ENCODE results near the gene VCL.

Gene VCL

GRCh38 chr10:73974309-73974946, 23.5 kb upstream of the VCL start:
- H3K4me3 ChIP-seq (ENCODE audit: low read depth, low read length): no peak overlapping the region
- H3K9ac ChIP-seq (ENCODE audit: low read length): no peak overlapping the region
- no peaks in the 10 kb centered on the region for H3K27me3 ChIP-seq (ENCODE audit: control insufficient read depth, insufficient read depth, low read length)
- H3K27ac ChIP-seq (ENCODE audit: low read depth, low read length): no peak overlapping the region
- H3K36me3 ChIP-seq (ENCODE audit: control insufficient read depth, insufficient read depth, low read length): no peaks in the 10 kb centered on the region
- peaks cover 9% of the 10 kb centered on the region for H3K4me1 ChIP-seq (ENCODE audit: control insufficient read depth, insufficient read depth, low read length)
- peaks cover 15% of the 10 kb centered on the region for H3K9me3 ChIP-seq (ENCODE audit: control insufficient read depth, insufficient read depth, low read depth, low read length)

DNA sequence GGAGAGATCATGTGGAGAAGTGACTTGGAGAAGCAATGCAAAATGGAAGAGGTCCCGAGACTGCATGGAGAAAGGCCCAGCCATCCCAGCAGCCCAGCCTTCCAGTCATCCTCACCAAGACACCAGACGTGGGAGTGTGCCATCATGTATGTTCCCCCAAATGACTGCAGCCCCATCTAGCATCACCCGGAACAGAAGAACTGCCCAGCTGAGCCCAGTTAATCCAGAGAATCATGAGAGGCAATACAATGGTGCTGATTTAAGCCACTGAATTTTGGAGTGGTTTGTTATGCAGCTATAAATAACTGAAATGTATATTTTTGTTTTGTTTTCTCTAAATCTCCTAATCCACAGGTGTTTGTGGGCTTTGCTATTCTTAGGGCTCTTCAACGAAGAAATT, 22.5 kb upstream of the VCL start:
- Histone ChIP-seq H3K4me3 (ENCODE audit: low read depth, low read length) (no peak overlapping the region), H3K36me3 (ENCODE audit: control insufficient read depth, insufficient read depth, low read length) (no peaks in the 10 kb centered on the region), H3K27me3 (ENCODE audit: control insufficient read depth, insufficient read depth, low read length) (no peaks in the 10 kb centered on the region), H3K9me3 (ENCODE audit: control insufficient read depth, insufficient read depth, low read depth, low read length) (peaks cover 15% of the 10 kb centered on the region), H3K27ac (ENCODE audit: low read depth, low read length) (no peak overlapping the region), H3K9ac (ENCODE audit: low read length) (no peak overlapping the region), H3K4me1 (ENCODE audit: control insufficient read depth, insufficient read depth, low read length) (peaks cover 12% of the 10 kb centered on the region)

DNA sequence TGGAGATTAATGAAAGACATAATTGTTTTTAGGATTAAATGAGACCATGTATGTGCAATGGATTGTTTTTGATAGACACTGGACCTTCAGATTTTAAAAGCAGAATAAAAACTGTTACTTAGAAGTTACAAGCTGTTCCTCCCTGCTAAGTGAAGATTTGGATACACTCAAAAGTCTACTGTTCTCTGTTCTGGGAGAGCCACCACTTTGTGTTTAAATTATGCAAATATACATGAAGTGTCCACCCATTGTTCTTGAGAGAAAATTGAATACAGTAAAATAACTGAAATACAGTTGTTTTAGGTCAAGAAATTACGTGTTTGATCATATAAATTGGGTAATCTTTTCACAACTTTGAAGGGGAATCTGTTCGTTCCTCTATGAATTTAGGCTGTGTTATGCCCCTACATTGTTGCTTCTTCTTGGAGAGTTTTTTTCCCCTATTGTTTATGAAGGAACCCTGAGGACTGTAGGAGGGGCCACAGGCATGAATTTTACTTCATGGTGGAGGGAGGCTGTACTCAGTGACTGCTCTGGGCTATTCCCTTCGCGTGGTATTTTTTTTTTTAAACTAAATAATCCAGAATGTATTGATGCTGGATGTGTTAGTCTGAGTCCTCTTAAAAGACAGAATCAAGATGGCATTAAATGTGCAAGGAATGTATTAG, 18.6 kb upstream of the VCL start:
- Histone ChIP-seq H3K4me3 (ENCODE audit: low read depth, low read length) (no peak overlapping the region), H3K36me3 (ENCODE audit: control insufficient read depth, insufficient read depth, low read length) (no peaks in the 10 kb centered on the region), H3K9ac (ENCODE audit: low read length) (no peak overlapping the region)

GRCh38 chr10:73979809-73980433, 18.0 kb upstream of the VCL start:
- no peak overlapping the region for H3K9ac ChIP-seq (ENCODE audit: low read length)
- H3K27ac ChIP-seq (ENCODE audit: low read depth, low read length): no peak overlapping the region
- H3K9me3 ChIP-seq (ENCODE audit: control insufficient read depth, insufficient read depth, low read depth, low read length): peaks cover 9% of the 10 kb centered on the region
- no peaks in the 10 kb centered on the region for H3K27me3 ChIP-seq (ENCODE audit: control insufficient read depth, insufficient read depth, low read length)
- peaks cover 18% of the 10 kb centered on the region for H3K4me1 ChIP-seq (ENCODE audit: control insufficient read depth, insufficient read depth, low read length)
- no peak overlapping the region for H3K4me3 ChIP-seq (ENCODE audit: low read depth, low read length)
- H3K36me3 ChIP-seq (ENCODE audit: control insufficient read depth, insufficient read depth, low read length): no peaks in the 10 kb centered on the region

More for the DNA sequence above, 18.6 kb upstream of the VCL start:
- H3K4me1 ChIP-seq (ENCODE audit: control insufficient read depth, insufficient read depth, low read length): peaks cover 18% of the 10 kb centered on the region
- no peak overlapping the region for H3K27ac ChIP-seq (ENCODE audit: low read depth, low read length)
- peaks cover 15% of the 10 kb centered on the region for H3K9me3 ChIP-seq (ENCODE audit: control insufficient read depth, insufficient read depth, low read depth, low read length)
- H3K27me3 ChIP-seq (ENCODE audit: control insufficient read depth, insufficient read depth, low read length): no peaks in the 10 kb centered on the region

GRCh38 chr10:73981812-73982211, 16.1 kb upstream of the VCL start:
- Histone ChIP-seq H3K4me3 (ENCODE audit: low read depth, low read length) (no peak overlapping the region), H3K4me1 (ENCODE audit: control insufficient read depth, insufficient read depth, low read length) (peaks cover 18% of the 10 kb centered on the region), H3K27me3 (ENCODE audit: control insufficient read depth, insufficient read depth, low read length) (no peaks in the 10 kb centered on the region), H3K9ac (ENCODE audit: low read length) (no peak overlapping the region), H3K36me3 (ENCODE audit: control insufficient read depth, insufficient read depth, low read length) (no peaks in the 10 kb centered on the region), H3K9me3 (ENCODE audit: control insufficient read depth, insufficient read depth, low read depth, low read length) (no peaks in the 10 kb centered on the region), H3K27ac (ENCODE audit: low read depth, low read length) (no peak overlapping the region)

- no peaks in the 10 kb centered on the region for H3K9me3 ChIP-seq (ENCODE audit: control insufficient read depth, insufficient read depth, low read depth, low read length)
- H3K4me1 ChIP-seq (ENCODE audit: control insufficient read depth, insufficient read depth, low read length): peaks cover 18% of the 10 kb centered on the region
- no peaks in the 10 kb centered on the region for H3K27me3 ChIP-seq (ENCODE audit: control insufficient read depth, insufficient read depth, low read length)
- no peaks in the 10 kb centered on the region for H3K36me3 ChIP-seq (ENCODE audit: control insufficient read depth, insufficient read depth, low read length)
- H3K27ac ChIP-seq (ENCODE audit: low read depth, low read length): no peak overlapping the region
- no peak overlapping the region for H3K9ac ChIP-seq (ENCODE audit: low read length)
- no peak overlapping the region for H3K4me3 ChIP-seq (ENCODE audit: low read depth, low read length)
Observed at GRCh38 chr10:73983096-73984047, 14.5 kb upstream of the VCL start.

DNA sequence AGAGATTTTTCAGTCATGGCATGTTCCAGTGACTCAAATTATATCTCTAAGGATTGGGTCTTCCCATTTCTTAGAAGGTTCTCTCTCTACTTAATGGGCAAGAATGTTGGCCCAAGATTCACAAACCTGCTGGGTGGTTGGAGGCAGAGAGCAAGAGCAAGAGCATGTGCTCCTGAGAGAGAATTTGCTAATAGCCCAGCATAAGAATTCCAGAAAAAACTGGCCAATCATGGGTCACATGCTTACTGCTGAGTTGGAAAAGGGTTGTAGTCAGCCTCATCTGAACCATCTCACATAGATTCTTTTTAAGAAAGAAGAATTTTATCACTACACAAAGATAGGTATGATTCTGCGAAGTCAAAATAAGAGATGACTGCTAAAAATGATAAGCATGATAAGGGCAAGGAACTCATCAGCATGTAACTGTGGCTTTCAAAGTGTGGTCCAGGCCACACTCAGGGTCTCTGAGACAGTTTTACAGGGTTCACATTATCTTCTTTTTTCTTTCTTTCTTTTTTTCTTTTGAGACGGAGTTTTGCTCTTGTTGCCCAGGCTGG, 8.2 kb upstream of the VCL start:
- Histone ChIP-seq H3K4me1 (ENCODE audit: control insufficient read depth, insufficient read depth, low read length) (no peaks in the 10 kb centered on the region), H3K36me3 (ENCODE audit: control insufficient read depth, insufficient read depth, low read length) (no peaks in the 10 kb centered on the region), H3K9me3 (ENCODE audit: control insufficient read depth, insufficient read depth, low read depth, low read length) (no peaks in the 10 kb centered on the region), H3K27ac (ENCODE audit: low read depth, low read length) (no peak overlapping the region), H3K4me3 (ENCODE audit: low read depth, low read length) (no peak overlapping the region), H3K9ac (ENCODE audit: low read length) (no peak overlapping the region), H3K27me3 (ENCODE audit: control insufficient read depth, insufficient read depth, low read length) (no peaks in the 10 kb centered on the region)

DNA sequence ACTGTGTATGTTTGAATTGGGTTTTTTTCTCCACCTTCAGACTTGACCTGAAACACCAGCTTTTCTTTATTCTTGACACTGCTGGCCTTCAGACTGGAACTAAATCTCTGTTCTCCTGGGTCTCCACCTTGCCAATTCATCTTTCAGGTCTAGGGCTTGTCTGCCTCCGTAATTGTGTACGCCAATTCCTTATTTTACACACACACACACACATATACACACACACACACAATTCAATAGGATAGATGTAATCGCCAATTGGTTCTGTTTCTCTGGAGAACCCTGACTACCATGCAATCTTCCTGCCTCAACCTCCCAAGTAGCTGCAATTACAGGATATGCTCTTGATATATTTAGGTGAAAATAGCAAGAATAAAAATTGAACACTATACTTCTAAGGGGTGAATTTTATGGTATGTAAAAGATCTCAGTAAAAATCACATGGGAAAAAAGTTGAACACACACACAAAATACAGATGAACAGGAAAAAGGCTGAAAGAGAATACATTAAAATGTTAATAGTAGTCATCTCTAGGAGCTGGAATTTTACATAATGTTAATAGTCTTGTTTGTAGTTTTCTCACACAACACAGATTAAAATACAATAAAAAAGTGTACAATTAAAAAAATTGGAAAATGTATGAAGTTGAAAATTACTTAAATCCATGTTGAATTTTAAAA, 6.6 kb upstream of the VCL start:
- no peak overlapping the region for H3K9ac ChIP-seq (ENCODE audit: low read length)
- no peak overlapping the region for H3K27ac ChIP-seq (ENCODE audit: low read depth, low read length)
- H3K4me3 ChIP-seq (ENCODE audit: low read depth, low read length): no peak overlapping the region
- H3K27me3 ChIP-seq (ENCODE audit: control insufficient read depth, insufficient read depth, low read length): no peaks in the 10 kb centered on the region
- peaks cover 5% of the 10 kb centered on the region; the same call in 1 of the 2 replicates for H3K4me1 ChIP-seq (ENCODE audit: control insufficient read depth, insufficient read depth, low read length)
- H3K36me3 ChIP-seq (ENCODE audit: control insufficient read depth, insufficient read depth, low read length): no peaks in the 10 kb centered on the region
- H3K9me3 ChIP-seq (ENCODE audit: control insufficient read depth, insufficient read depth, low read depth, low read length): no peaks in the 10 kb centered on the region

- Histone ChIP-seq H3K27ac (ENCODE audit: low read depth, low read length) (no peak overlapping the region), H3K4me3 (ENCODE audit: low read depth, low read length) (no peak overlapping the region), H3K4me1 (ENCODE audit: control insufficient read depth, insufficient read depth, low read length) (peaks cover 6% of the 10 kb centered on the region; the same call in 1 of the 2 replicates), H3K27me3 (ENCODE audit: control insufficient read depth, insufficient read depth, low read length) (no peaks in the 10 kb centered on the region), H3K9ac (ENCODE audit: low read length) (no peak overlapping the region), H3K36me3 (ENCODE audit: control insufficient read depth, insufficient read depth, low read length) (no peaks in the 10 kb centered on the region), H3K9me3 (ENCODE audit: control insufficient read depth, insufficient read depth, low read depth, low read length) (no peaks in the 10 kb centered on the region)
Observed at GRCh38 chr10:73991884-73992245, 6.1 kb upstream of the VCL start.

Measured in HUES6 (cell line).